ENCODE data around the gene C16orf86.

Gene C16orf86

DNA sequence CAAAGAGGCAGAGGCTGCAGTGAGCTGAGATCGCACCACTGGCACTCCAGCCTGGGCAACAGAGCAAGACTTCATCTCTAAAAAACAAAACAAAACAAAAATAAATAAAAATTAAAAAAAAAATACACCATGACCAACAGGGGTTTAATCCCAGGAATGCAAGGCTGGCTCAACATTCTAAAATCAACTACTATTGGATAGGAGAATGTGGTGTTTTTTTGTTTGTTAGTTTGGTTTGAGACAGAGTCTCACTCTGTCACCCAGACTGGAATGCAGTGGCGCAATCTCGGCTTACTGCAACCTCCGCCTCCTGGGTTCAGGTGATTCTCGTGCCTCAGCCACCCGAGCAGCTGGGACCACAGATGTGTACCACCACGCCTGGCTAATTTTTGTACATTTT lies 32.7 kb downstream of the C16orf86 start:
- no peak for DNase-seq

DNA sequence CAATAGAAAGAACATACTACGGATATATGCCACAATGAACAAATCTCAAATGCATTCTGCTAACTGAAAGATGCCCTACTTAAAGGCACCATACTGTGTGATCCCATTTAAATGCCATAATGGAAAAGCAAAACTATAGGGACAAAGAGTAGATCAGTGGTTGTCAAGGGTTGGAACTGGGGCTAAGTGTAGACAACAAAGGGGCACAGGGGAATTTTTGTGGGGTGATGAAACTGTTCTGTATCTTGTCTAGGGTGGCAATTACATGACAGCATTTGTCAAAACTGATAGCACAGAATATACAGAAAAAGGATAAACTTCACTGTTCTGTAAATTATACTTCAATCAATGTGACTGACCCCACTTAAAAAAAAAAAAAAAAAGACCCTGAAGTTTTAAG lies 34.8 kb downstream of the C16orf86 start:
- DNase-seq: no peak

DNA sequence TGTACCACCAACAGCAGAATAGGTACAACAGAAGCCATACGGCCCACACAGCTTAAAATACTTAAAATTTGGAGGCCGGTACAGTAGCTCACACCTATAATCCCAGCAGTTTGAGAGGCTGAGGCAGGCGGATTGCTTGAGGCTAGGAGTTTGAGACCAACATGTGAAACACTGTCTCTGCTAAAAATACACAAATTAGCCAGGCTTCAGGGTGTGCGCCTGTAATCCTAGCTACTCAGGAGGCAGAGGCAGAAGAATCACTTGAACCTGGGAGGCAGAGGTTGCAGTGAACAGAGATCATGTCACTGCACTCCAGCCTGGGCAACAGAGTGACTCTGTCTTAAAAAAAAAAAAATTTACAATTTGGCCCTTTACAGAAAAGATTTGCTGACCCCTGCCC lies 35.5 kb downstream of the C16orf86 start:
- no peak for DNase-seq

DNA sequence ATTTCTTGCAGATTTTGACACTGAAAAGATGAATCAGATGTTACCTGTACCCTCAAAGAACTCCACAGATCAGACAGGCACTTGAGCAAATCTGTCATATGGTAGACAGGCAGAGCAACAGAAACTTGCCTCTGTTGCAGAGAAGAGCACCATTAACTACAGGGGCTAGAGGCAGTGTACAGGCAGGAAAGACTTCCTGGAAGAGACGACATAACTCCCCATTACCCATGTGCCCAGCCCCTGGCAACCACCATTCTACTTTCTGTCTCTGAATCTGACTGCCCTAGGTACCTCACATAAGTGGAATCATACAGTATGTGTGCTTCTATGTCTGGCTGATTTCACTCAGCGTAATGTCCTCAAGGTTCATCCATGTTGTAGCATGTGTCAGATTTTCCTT lies 37.0 kb downstream of the C16orf86 start:
- no peak for DNase-seq

DNA sequence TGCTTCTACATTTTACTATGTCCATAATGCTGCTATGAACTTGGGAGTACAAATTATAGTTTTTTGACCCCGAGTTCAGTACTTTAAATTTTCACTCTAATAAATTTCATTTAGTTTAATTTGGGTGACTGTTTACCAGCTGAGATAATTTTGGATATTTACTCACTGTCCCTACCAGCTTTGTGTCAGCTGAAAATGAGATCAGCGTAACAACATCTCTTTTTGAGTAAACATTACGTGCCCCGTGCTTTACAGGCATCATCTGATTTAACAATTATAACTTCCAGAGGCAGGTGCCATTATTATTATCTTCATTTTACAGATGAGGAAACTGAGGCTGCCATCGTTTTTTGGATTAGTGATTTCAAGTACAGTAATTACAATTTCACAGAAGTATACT lies 37.5 kb downstream of the C16orf86 start:
- DNase-seq: no peak

DNA sequence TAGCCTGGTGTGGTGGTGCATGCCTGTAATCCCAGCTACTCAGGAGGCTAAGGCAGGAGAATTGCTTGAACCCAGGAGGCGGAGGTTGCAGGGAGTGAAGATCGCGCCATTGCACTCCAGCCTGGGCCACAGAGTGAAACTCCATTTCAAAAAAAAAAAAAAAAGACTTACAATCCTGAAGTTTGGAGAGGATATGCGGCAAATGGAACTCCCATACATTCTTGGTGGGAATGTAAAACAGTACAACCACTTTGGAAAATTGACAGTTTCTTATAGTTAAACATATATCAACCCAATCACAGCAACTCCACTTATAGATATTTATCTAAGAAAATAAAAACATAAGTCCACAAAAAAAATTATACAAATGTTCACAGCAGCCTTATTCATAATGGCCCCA lies 40.6 kb downstream of the C16orf86 start:
- no peak for DNase-seq

DNA sequence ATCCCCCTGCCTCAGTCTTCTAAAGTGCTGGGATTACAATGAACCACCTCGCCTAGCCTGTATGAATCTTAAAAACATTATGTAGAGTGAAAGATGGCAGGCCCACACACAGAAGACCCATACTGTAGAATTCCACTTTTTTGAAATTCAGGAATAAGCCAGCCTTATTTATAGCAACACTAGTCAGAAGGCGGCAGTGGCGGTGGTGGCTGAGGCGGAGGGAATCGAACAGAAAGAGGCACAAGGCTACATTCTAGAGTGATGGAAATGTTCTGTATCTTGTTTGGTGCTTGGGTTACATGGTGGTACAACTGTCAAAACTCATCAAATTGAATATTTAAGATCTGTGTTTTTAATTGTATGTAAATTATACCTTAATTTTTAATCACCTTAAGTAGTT lies 41.2 kb downstream of the C16orf86 start:
- DNase-seq: no peak

DNA sequence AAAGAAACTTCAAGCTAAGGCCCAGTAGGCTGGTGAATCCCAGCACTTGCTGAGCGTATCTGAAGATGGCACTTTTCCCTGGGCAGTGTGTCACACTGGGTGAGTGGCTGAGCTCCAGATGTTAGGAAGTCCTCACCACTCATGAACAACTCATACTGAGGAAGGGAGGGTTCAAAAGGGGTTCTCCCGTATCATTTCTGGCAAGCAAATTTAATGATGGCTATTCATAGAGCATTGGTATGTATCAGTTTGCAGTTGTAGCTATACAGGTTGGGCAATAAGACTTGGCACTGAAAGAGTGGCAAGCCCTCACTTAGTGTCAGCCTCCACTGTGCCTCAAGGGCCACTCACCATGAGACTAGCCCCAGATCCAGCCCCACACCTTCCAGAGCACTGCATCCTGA lies 41.8 kb downstream of the C16orf86 start:
- no peak for DNase-seq

DNA sequence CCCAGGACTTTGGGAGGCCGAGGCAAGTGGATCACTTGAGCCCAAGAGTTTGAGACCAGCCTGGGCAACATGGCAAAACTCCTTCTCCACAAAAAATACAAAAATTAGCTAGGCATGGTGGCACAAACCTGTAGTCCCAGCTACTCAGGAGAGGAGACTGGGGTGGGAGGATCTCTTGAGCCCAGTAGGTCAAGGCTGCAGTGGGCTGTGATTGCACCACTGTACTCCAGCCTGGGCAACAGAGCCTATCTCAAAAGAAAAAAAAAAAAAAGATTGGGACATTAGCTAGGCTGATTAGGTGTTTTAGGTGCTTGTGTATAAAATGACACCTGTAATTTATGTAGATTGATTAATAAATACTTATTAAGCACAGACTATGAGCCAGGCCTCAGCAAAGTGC lies 42.4 kb downstream of the C16orf86 start:
- no peak for DNase-seq

DNA sequence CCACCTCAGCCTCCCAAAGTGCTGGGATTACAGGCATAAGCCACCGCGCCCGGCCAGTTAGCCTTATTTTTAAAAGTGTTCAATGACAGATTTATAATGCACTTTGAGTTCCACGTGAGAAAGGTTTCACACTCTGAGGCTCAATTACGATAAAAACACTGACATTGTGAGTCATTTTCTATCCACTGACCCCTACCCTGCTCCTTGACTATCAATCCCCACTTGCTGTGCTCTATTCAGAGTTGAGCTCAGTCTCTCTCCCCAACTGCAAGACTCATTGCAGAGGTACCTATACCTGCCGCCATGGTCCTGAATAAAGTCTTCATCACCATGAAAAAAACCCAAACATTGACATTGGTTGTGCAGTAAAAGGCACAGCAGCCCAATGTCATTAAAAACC lies 44.0 kb downstream of the C16orf86 start:
- DNase-seq: no peak

DNA sequence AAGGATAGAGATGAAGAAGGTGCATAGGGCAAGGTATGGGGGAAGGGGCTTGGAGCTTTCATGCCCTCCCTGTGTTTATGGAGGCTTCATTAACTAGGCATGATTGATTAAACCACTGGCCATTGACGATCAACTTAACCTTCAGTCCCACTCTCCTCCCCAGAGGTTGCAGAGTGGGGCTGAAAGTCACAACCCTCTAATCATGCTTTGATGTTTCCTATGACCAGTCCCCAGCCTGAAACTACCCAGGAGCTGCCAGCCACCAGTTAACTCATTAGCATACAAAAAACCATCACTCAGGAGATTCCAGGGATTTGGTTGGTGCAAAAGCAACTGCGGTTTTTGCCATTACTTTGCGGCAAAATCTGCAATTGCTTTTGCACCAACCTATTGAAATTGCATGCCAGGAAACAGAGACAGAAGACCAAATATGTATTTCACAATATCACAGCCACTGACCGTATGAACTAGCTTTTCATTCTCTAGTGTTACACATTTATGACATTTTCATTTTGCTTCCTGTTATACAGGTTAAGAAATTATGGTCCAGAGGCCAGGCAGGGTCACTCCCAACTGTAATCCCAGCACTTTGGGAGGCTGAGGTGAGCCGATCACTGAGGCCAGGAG lies 47.1 kb downstream of the C16orf86 start:
- DNase-seq: no peak

DNA sequence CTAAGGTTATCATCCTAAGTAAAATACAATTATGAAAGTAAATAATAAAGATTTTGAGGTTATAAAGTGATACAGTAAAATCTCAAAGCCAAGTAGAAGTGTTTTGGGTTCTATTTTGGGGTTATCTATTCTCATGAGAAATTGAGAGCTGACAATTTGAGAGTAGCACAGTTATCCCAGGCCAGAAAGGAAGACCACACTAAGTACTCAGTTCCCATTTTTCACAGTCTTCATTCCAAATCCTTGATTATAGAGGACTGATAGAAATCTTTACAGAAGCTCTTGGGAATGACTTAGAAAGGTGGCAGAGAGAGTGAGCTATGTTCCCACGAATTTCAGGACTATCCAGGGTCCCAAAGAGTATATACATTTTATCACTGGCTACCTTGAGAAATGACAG lies 47.9 kb downstream of the C16orf86 start:
- no peak for DNase-seq

DNA sequence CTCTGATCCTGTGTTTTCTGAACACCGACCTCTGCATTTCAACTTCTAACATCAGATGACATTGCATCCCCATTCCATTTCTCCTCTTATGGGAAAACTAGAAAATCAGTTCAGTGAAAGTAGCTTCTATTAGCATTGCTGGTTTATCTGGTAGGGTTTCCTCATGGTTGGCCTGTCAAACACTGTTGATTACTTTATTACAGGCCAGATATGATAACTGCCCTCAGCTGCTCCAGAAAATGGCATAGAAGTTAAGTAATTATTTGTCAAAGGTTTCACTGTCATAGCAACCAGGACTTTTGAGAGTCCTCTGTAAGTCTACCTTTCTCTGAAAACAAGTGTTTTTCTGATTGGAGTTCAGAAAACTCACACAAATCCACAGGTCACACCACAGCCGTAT lies 49.5 kb downstream of the C16orf86 start:
- no peak for DNase-seq
